Measurements from ENCODE around the gene SYT1.

- TF ChIP-seq CTCF (IDR thresholded peaks at IDR 0.05; ENCODE audit: low read depth, low read length): no peak
- TF ChIP-seq MAX (IDR thresholded peaks at IDR 0.05; ENCODE audit: low read depth, low read length): no peak
These were observed 561.5 kb downstream of the SYT1 start for GRCh38 chr12:79426121-79426520.
